MCF 10A (cell line): Measurements from ENCODE around the gene CEL. TPM values are rescaled to one million over a fixed set of nuclear protein-coding genes. Genes with fewer than 3 reads are reported as not detected.

Source experiments
- BruUV-seq: library from RNA; stranded (reverse); fragments of 400-500 nt; replicated peaks from 2 replicates; lab custom pipeline; 2021; lab: Mats Ljungman, UMichigan
- CTCF ChIA-PET: fragments of 300-600 bp; sonication (Branson Sonifier 250); formaldehyde crosslinking; extraction: SDS; loops from one replicate; lab custom pipeline; 2021; ENCODE audit warnings: antibody characterized with exemption, inconsistent platforms; lab: Yijun Ruan, JAX
- POLR2A ChIA-PET: fragments of 300-600, 350-650 bp; sonication (Branson Sonifier 250); formaldehyde crosslinking; extraction: SDS; loops from one replicate; lab custom pipeline; 2020; ENCODE audit warnings: antibody characterized with exemption, inconsistent platforms; lab: Yijun Ruan, JAX
- DNase-seq: peaks from one replicate; pipeline ENCODE4 v3.0.0-alpha.2; 2018; ENCODE audit not compliant: unreplicated experiment
- H3K27ac Mint-ChIP-seq: one replicate; pipeline ENCODE4 v1.8.0; 2022; ENCODE audit warnings: mild to moderate bottlenecking, low read depth, mixed read lengths; ENCODE audit not compliant: unreplicated experiment
- H3K27me3 Mint-ChIP-seq: one replicate; pipeline ENCODE4 v1.8.0; 2022; ENCODE audit warnings: mixed read lengths; ENCODE audit not compliant: insufficient read depth, unreplicated experiment
- H3K36me3 Mint-ChIP-seq: one replicate; pipeline ENCODE4 v1.8.0; 2022; ENCODE audit warnings: mild to moderate bottlenecking, moderate library complexity, mixed read lengths; ENCODE audit not compliant: insufficient read depth, unreplicated experiment
- H3K4me1 Mint-ChIP-seq: one replicate; pipeline ENCODE4 v1.8.0; 2022; ENCODE audit warnings: mixed read lengths; ENCODE audit not compliant: insufficient read depth, unreplicated experiment
- H3K4me3 Mint-ChIP-seq: one replicate; pipeline ENCODE4 v1.8.0; 2022; ENCODE audit warnings: mild to moderate bottlenecking, moderate library complexity, mixed read lengths; ENCODE audit not compliant: unreplicated experiment
- H3K9me3 Mint-ChIP-seq: one replicate; pipeline ENCODE4 v1.8.0; 2022; ENCODE audit warnings: mixed read lengths; ENCODE audit not compliant: unreplicated experiment
- intact Hi-C: fragments of 100-400 bp; cut with micrococcal nuclease; formaldehyde crosslinking; loops from 2 replicates; pipeline ENCODE4 v1.14.1; 2022
- total RNA-seq: library from RNA; stranded (reverse); gene quantifications from 2 replicates; pipeline ENCODE4 v1.2.3, GENCODE V29; 2022
- TF ChIP-seq, protein P1 (sequence below): fragments of 200-600 bp; IDR thresholded peaks from one replicate; pipeline ENCODE4 v1.8.0; 2022; ENCODE audit warnings: antibody characterized with exemption, mild to moderate bottlenecking; ENCODE audit not compliant: unreplicated experiment

Gene CEL
- total RNA-seq, 1 experiment from 2014 or later, result 1.9 TPM

GRCh38 chr9:133049043-133049442 is 12.7 kb upstream of the CEL start:
- BruUV-seq, result no TSS peak
- intact Hi-C loops, result no loop called here
- Mint-ChIP-seq H3K27me3 (no peaks in the 10 kb centered on the region), H3K4me1 (no peaks in the 10 kb centered on the region), H3K36me3 (peaks cover 56% of the 10 kb centered on the region), H3K9me3 (no peaks in the 10 kb centered on the region), H3K4me3 (no peak overlapping the region), H3K27ac (no peak overlapping the region)
- no peak for DNase-seq
- POLR2A ChIA-PET, result interaction anchor here (1.0 kb wide), 1 partner anchor 95 kb away, joined by 5 read pairs; no protein-coding TSS in a partner anchor
- TF ChIP-seq, protein P1, sequence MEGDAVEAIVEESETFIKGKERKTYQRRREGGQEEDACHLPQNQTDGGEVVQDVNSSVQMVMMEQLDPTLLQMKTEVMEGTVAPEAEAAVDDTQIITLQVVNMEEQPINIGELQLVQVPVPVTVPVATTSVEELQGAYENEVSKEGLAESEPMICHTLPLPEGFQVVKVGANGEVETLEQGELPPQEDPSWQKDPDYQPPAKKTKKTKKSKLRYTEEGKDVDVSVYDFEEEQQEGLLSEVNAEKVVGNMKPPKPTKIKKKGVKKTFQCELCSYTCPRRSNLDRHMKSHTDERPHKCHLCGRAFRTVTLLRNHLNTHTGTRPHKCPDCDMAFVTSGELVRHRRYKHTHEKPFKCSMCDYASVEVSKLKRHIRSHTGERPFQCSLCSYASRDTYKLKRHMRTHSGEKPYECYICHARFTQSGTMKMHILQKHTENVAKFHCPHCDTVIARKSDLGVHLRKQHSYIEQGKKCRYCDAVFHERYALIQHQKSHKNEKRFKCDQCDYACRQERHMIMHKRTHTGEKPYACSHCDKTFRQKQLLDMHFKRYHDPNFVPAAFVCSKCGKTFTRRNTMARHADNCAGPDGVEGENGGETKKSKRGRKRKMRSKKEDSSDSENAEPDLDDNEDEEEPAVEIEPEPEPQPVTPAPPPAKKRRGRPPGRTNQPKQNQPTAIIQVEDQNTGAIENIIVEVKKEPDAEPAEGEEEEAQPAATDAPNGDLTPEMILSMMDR, result no peak
- CTCF ChIA-PET, result interaction anchor here (0.6 to 2.8 kb wide), 7 partner anchors 10 to 99 kb away, joined by 3 to 13 read pairs (median 4); no protein-coding TSS in a partner anchor

- intact Hi-C loops, result no loop called here
- Mint-ChIP-seq H3K36me3 (peaks cover 48% of the 10 kb centered on the region), H3K27ac (no peak overlapping the region), H3K4me3 (no peak overlapping the region), H3K4me1 (no peaks in the 10 kb centered on the region), H3K9me3 (no peaks in the 10 kb centered on the region), H3K27me3 (no peaks in the 10 kb centered on the region)
- POLR2A ChIA-PET, result no interaction called here
- TF ChIP-seq, protein P1, result no peak
- no TSS peak for BruUV-seq
- DNase-seq, result no peak
- CTCF ChIA-PET, result interaction anchor here (1.0 to 2.8 kb wide), 4 partner anchors 10 to 98 kb away, joined by 3 to 13 read pairs (median 4); no protein-coding TSS in a partner anchor
Observed at GRCh38 chr9:133050142-133050541, 11.6 kb upstream of the CEL start.

- Mint-ChIP-seq H3K27me3 (no peaks in the 10 kb centered on the region), H3K9me3 (no peaks in the 10 kb centered on the region), H3K4me1 (no peaks in the 10 kb centered on the region), H3K36me3 (peaks cover 45% of the 10 kb centered on the region), H3K4me3 (no peak overlapping the region), H3K27ac (no peak overlapping the region)
- ChIA-PET POLR2A (no interaction called here), CTCF (interaction anchor here (0.7 to 1.4 kb wide), 4 partner anchors 10 to 82 kb away, joined by 3 to 4 read pairs (median 4); no protein-coding TSS in a partner anchor)
- intact Hi-C loops, result no loop called here
- DNase-seq, result no peak
- BruUV-seq, result no TSS peak
- TF ChIP-seq, protein P1, result no peak
Observed at GRCh38 chr9:133050781-133051180, 11.0 kb upstream of the CEL start.

DNA sequence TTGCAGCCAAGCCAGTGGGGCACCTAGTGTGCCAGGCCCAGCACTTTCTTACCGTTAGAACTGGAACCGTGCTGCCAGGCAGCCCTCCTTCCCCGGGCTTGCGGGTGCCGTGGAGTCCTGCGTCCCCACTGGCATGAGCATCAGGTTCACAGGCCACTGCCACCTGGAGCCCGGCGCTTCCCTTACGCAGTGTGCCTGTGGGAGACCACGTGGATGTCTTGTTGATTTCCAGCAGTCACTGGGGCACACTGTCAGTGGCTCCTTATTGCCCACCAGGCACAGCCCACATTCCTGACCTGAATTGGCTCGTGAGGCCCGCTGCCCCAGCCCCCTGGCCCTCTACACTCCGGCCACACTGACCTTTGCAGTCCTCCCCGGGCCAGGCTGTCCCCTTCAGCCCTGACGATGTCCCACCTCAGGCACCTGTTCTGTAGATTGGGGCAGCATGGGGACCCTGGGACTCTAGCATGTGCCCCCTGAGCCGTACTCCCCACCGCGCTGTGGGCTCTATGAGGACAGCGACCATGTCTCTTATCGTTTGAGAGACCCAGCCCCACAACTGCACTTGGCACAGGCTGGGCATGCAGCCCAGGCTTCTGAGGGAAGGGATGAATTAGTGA is 10.4 kb upstream of the CEL start:
- H3K27ac Mint-ChIP-seq, result no peak overlapping the region
- H3K27me3 Mint-ChIP-seq, result no peaks in the 10 kb centered on the region
- intact Hi-C loops, result no loop called here
- H3K4me1 Mint-ChIP-seq, result no peaks in the 10 kb centered on the region
- H3K36me3 Mint-ChIP-seq, result peaks cover 42% of the 10 kb centered on the region
- no TSS peak for BruUV-seq
- no peak for DNase-seq
- TF ChIP-seq, protein P1, result no peak
- ChIA-PET CTCF (interaction anchor here (0.7 to 1.3 kb wide), 2 partner anchors 28 to 92 kb away, joined by 3 to 7 read pairs; no protein-coding TSS in a partner anchor), POLR2A (interaction anchor here (0.5 kb wide), 1 partner anchor 53 kb away, joined by 3 read pairs; no protein-coding TSS in a partner anchor)
- H3K9me3 Mint-ChIP-seq, result no peaks in the 10 kb centered on the region
- no peak overlapping the region for H3K4me3 Mint-ChIP-seq
